SK-N-SH (cell line): ENCODE data around the gene TRIM10. TPM values are rescaled to one million over a fixed set of nuclear protein-coding genes. Genes with fewer than 3 reads are reported as not detected.

Experiments used
- CTCF ChIA-PET: fragments of 300-600, 350-600 bp; formaldehyde crosslinking; extraction: SDS; loops from one replicate; lab custom pipeline; 2021; lab: Yijun Ruan, JAX
- POLR2A ChIA-PET: fragments of 350-600 bp; sonication (Branson Sonifier 250); formaldehyde crosslinking; extraction: SDS; loops from one replicate; lab custom pipeline; 2020; ENCODE audit warnings: antibody characterized with exemption, inconsistent platforms; lab: Yijun Ruan, JAX
- DNase-seq: peaks from one replicate; pipeline ENCODE4 v3.0.0; 2012
- H2AFZ ChIP-seq: fragments of 200-600 bp; sonication (generic); 2 replicates; pipeline ENCODE4 v1.8.1; 2016; ENCODE audit warnings: antibody characterized with exemption, mild to moderate bottlenecking, low read depth
- H3F3A ChIP-seq: fragments of 200-600 bp; sonication (generic); replicated peaks from 2 replicates; pipeline ENCODE3; 2016; ENCODE audit warnings: antibody characterized with exemption, mild to moderate bottlenecking; ENCODE audit not compliant: insufficient read depth
- H3K27ac ChIP-seq, 2 experiments: fragments of 200-500 bp in 1 of 2; fragments of 200-600 bp in 1 of 2; sonication (Bioruptor generic) in 1 of 2; sonication (generic), shearing (Covaris generic) in 1 of 2; 2 replicates each; pipeline versions ENCODE4 v1.5.1 to v1.6.1; 2014 to 2016; ENCODE audit warnings: low read depth in 2 of 2, inconsistent platforms in 1 of 2, low read length in 1 of 2, mild to moderate bottlenecking in 1 of 2, mixed read lengths in 1 of 2
- H3K27me3 ChIP-seq: fragments of 200-600 bp; sonication (generic), shearing (Covaris generic); 2 replicates; pipeline ENCODE4 v1.6.1; 2016; ENCODE audit warnings: mixed run types; ENCODE audit not compliant: insufficient read depth
- H3K36me3 ChIP-seq, 2 experiments: fragments of 200-500 bp in 1 of 2; fragments of 200-600 bp in 1 of 2; sonication (Bioruptor generic) in 1 of 2; sonication (generic) in 1 of 2; replicated peaks in 1 of 2; 2 replicates each; pipeline versions ENCODE3 to v1.5.1; 2014 to 2016; ENCODE audit warnings: low read length in 1 of 2, mild to moderate bottlenecking in 1 of 2; ENCODE audit not compliant: insufficient read depth in 2 of 2, control insufficient read depth in 1 of 2
- H3K4me1 ChIP-seq, 2 experiments: fragments of 200-500 bp in 1 of 2; fragments of 200-600 bp in 1 of 2; sonication (Bioruptor generic) in 1 of 2; sonication (generic), shearing (Covaris generic) in 1 of 2; 2 replicates each; pipeline versions ENCODE4 v1.5.1 to v1.6.1; 2014 to 2016; ENCODE audit warnings: low read depth in 1 of 2, low read length in 1 of 2, mixed run types in 1 of 2; ENCODE audit not compliant: insufficient read depth in 2 of 2, control insufficient read depth in 1 of 2
- H3K4me2 ChIP-seq: fragments of 200-600 bp; sonication (generic), shearing (Covaris generic); 2 replicates; pipeline ENCODE4 v1.6.1; 2017; ENCODE audit warnings: mixed run types
- H3K4me3 ChIP-seq, 2 experiments: fragments of 200-500 bp in 1 of 2; fragments of 200-600 bp in 1 of 2; sonication (Bioruptor generic) in 1 of 2; sonication (generic), shearing (Covaris generic) in 1 of 2; 2 replicates each; pipeline versions ENCODE4 v1.5.1 to v1.8.1; 2014 to 2016; ENCODE audit warnings: low read depth in 2 of 2, inconsistent platforms in 1 of 2, low read length in 1 of 2, mild to moderate bottlenecking in 1 of 2, mixed read lengths in 1 of 2, moderate library complexity in 1 of 2
- H3K79me2 ChIP-seq: fragments of 200-600 bp; sonication (generic); 2 replicates; pipeline ENCODE4 v1.8.1; 2017; ENCODE audit warnings: mild to moderate bottlenecking; ENCODE audit not compliant: insufficient read depth
- H3K9ac ChIP-seq: fragments of 200-600 bp; sonication (generic); 2 replicates; pipeline ENCODE4 v1.6.1; 2017; ENCODE audit warnings: mixed run types
- H3K9me2 ChIP-seq: fragments of 200-600 bp; sonication (generic); 2 replicates; pipeline ENCODE4 v1.6.1; 2017; ENCODE audit warnings: mixed run types
- H3K9me3 ChIP-seq: fragments of 200-600 bp; sonication (generic); 2 replicates; pipeline ENCODE4 v1.6.1; 2017; ENCODE audit warnings: mixed run types, mild to moderate bottlenecking, moderate library complexity
- H4K20me1 ChIP-seq: fragments of 200-600 bp; sonication (generic); 2 replicates; pipeline ENCODE4 v1.6.1; 2017; ENCODE audit warnings: mild to moderate bottlenecking, mixed run types; ENCODE audit not compliant: insufficient read depth
- CHD2 ChIP-seq: fragments of 150-350 bp; IDR thresholded peaks from 2 replicates; pipeline ENCODE4 v1.6.1; 2018; ENCODE audit warnings: low read length; ENCODE audit not compliant: partially characterized antibody
- EP300 ChIP-seq, 2 experiments: IDR thresholded peaks; 2 replicates each; pipeline versions ENCODE4 v1.4.0 to v1.6.1; 2012; ENCODE audit warnings: borderline replicate concordance in 1 of 2, low read depth in 1 of 2, low read length in 1 of 2
- EZH2phosphoT487 ChIP-seq: fragments of 200-600 bp; sonication (generic); IDR thresholded peaks from 2 replicates; pipeline ENCODE4 v1.6.1; 2017; ENCODE audit warnings: low read depth, mixed run types, mild to moderate bottlenecking, antibody characterized with exemption, moderate library complexity, borderline replicate concordance
- POLR2AphosphoS5 ChIP-seq: IDR thresholded peaks from 2 replicates; pipeline ENCODE4 v1.6.1; 2012; ENCODE audit warnings: low read depth, low read length
- RAD21 ChIP-seq: IDR thresholded peaks from 2 replicates; pipeline ENCODE4 v1.6.1; 2012; ENCODE audit warnings: mild to moderate bottlenecking, low read length
- TCF12 ChIP-seq: IDR thresholded peaks from 2 replicates; pipeline ENCODE4 v1.4.0; 2012
- WGBS: methylation state at CpG from one replicate; pipeline ENCODE4 v1.1.6; 2017; ENCODE audit warnings: low lambda C conversion rate; 5-methylcytosine and 5-hydroxymethylcytosine counted together
- polyA plus RNA-seq, 3 experiments: library from polyadenylated mRNA; depleted of rRNA; stranded (reverse); fragments of >200 nt; gene quantifications; 2 replicates each; pipeline ENCODE4 v1.2.3, GENCODE V29; 2012
- TF ChIP-seq, protein P1 (sequence below): fragments of 150-350 bp; IDR thresholded peaks from 2 replicates; pipeline ENCODE4 v1.6.1; 2016; ENCODE audit warnings: mild to moderate bottlenecking, low read depth, low read length
- TF ChIP-seq, protein P2 (sequence below): IDR thresholded peaks from 2 replicates; pipeline ENCODE4 v1.4.0; 2012; ENCODE audit warnings: low read depth, borderline replicate concordance
- TF ChIP-seq, protein P3 (sequence below): IDR thresholded peaks from 2 replicates; pipeline ENCODE4 v1.6.1; 2012; ENCODE audit warnings: mild to moderate bottlenecking, low read depth, low read length, moderate library complexity

TRIM10 gene
- polyA plus RNA-seq, 1 of the 3 experiments (the other 2 are of a cell fraction): not detected

DNA sequence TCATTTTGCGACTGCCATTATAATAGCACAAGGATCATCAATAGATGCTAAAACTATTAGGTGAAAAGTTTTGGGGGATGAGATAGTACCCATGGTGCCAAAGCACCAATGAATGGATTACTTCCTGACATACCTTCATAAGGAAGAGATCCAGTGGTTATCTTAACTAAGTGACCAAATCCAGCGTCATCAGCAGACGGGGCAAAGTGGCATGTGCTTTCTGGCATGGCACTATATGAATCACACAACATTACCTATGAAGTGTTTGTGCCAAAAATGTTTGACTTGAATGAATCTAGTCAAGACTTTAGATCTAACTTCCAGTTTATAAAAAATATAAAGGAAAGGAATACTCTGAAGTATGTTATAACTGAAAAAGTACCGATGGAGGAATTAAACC, 41.4 kb upstream of the TRIM10 start (continued):
- TF ChIP-seq POLR2AphosphoS5: no peak
- TF ChIP-seq EP300 (IDR thresholded peaks at IDR 0.05; ENCODE audit: borderline replicate concordance in 1 of 2, low read depth in 1 of 2, low read length in 1 of 2): no peak
- TF ChIP-seq, protein P1, sequence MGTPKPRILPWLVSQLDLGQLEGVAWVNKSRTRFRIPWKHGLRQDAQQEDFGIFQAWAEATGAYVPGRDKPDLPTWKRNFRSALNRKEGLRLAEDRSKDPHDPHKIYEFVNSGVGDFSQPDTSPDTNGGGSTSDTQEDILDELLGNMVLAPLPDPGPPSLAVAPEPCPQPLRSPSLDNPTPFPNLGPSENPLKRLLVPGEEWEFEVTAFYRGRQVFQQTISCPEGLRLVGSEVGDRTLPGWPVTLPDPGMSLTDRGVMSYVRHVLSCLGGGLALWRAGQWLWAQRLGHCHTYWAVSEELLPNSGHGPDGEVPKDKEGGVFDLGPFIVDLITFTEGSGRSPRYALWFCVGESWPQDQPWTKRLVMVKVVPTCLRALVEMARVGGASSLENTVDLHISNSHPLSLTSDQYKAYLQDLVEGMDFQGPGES: no peak
- TF ChIP-seq, protein P2, sequence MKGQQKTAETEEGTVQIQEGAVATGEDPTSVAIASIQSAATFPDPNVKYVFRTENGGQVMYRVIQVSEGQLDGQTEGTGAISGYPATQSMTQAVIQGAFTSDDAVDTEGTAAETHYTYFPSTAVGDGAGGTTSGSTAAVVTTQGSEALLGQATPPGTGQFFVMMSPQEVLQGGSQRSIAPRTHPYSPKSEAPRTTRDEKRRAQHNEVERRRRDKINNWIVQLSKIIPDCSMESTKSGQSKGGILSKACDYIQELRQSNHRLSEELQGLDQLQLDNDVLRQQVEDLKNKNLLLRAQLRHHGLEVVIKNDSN: no peak
- TF ChIP-seq, all 33 proteins: peak for 0

DNA sequence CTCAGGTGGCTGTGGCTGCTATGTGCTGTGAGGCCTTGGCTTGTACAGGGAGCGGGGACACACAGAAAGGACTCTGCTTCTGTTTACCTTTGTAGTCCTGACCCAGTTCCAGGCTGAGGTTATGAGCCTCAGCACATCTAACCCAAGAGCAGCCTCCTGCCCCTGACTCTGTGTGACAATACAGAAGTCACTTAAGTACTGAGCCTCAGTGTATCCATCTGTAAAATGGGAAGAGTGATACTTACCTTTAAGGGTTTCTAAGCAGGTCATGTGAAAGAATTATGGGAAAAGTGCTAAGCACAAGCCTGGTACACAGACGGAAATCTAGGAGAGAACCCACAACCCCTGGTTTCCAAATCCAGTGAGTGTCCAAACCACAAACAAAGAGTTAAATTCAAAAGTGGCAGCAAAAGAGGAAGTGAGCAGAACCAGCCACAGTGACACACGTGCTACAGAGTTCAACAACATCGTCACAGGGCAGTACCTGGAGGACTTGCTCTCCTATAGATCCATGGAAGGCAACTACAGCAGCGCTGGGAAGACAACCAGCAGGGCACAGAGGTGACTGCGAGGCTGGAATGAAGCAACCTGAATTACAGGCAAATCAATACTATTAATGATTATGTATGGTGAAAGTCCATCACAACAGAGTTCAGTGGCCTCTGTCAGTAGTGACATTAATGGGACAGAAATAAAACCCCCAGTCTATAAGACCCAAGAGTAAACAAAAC, 39.7 kb upstream of the TRIM10 start:
- H3K36me3 ChIP-seq: peaks cover 25 to 40% of the 10 kb centered on the region in 2 experiments
- H3K9ac ChIP-seq: no peak overlapping the region
- H3F3A ChIP-seq: no peaks in the 10 kb centered on the region
- peaks cover 14% of the 10 kb centered on the region; the same call in 1 of the 2 replicates for H4K20me1 ChIP-seq
- 94% methylated on average over 5 of the region's 6 CpGs for WGBS
- H3K27ac ChIP-seq: no peak overlapping the region
- no peaks in the 10 kb centered on the region for H3K4me1 ChIP-seq
- H3K4me3 ChIP-seq: no peak overlapping the region
- no peaks in the 10 kb centered on the region for H3K27me3 ChIP-seq
- no peak for TF ChIP-seq POLR2AphosphoS5
- DNase-seq: no peak
- no peaks in the 10 kb centered on the region for H3K9me3 ChIP-seq
- ChIA-PET CTCF (no interaction called here), POLR2A (no interaction called here)
- no peaks in the 10 kb centered on the region for H3K9me2 ChIP-seq
- H3K4me2 ChIP-seq: no peak overlapping the region
- H3K79me2 ChIP-seq: peaks cover 46% of the 10 kb centered on the region
- no peak overlapping the region for H2AFZ ChIP-seq

DNA sequence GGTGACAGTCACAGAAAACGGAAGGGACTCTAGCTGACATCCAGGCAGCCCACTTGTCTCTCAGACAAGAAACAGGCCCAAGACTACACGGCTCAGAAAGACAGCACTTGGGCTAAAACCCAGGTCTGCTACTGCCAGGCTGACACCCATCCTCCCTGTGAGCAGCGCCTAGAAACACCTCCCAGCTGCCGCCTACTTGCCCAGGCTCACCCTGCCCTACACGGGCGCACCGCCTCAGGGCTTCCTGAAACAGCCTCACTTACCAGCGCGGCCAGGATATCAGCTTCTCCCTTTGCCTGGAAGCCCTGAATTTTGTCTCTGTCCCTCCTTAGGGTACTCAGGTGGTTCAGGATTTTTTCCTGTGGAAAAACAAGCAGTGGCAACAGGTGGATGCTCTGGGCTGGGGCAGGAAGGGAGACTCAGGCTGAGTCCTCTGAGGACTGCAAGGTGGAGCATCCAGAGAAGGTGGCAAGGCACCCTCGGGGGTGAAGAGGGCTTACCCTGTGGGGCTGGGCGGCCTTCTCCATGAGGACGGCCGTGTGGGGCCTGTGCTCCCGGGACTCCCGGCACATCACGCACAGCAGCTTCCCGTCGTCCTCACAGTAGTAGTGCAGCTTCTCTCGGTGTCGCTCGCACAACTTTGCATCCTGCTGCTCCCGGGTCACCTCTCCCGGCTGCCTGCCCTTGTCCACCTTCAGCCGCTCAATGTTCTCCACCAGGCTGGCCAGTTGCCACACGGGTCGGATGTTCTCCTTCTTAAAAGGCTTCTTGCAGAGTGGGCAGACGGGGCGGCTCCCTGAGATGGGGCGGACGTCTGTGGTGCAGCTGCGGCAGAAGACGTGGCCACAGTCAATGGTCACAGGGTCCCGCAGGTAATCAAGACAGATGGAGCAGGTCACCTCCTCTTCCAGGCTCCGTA, 37.4 kb upstream of the TRIM10 start:
- POLR2A ChIA-PET: no interaction called here
- H3K4me1 ChIP-seq: no peaks in the 10 kb centered on the region; a peak in 1 of 4 replicates
- H3K27ac ChIP-seq: no peak overlapping the region
- CTCF ChIA-PET: no interaction called here
- H2AFZ ChIP-seq: no peak overlapping the region
- no peaks in the 10 kb centered on the region for H3F3A ChIP-seq
- no peak overlapping the region for H3K4me2 ChIP-seq
- no peaks in the 10 kb centered on the region for H3K9me3 ChIP-seq
- peaks cover 23% of the 10 kb centered on the region; the same call in 1 of the 2 replicates for H3K79me2 ChIP-seq
- H3K9me2 ChIP-seq: no peaks in the 10 kb centered on the region
- peaks cover 37 to 44% of the 10 kb centered on the region in 2 experiments for H3K36me3 ChIP-seq
- 96% methylated on average over 22 of the region's 34 CpGs for WGBS
- H3K27me3 ChIP-seq: no peaks in the 10 kb centered on the region
- no peak overlapping the region for H3K4me3 ChIP-seq
- no peaks in the 10 kb centered on the region for H4K20me1 ChIP-seq
- H3K9ac ChIP-seq: no peak overlapping the region
- TF ChIP-seq EZH2phosphoT487: no peak
- TF ChIP-seq, protein P3, sequence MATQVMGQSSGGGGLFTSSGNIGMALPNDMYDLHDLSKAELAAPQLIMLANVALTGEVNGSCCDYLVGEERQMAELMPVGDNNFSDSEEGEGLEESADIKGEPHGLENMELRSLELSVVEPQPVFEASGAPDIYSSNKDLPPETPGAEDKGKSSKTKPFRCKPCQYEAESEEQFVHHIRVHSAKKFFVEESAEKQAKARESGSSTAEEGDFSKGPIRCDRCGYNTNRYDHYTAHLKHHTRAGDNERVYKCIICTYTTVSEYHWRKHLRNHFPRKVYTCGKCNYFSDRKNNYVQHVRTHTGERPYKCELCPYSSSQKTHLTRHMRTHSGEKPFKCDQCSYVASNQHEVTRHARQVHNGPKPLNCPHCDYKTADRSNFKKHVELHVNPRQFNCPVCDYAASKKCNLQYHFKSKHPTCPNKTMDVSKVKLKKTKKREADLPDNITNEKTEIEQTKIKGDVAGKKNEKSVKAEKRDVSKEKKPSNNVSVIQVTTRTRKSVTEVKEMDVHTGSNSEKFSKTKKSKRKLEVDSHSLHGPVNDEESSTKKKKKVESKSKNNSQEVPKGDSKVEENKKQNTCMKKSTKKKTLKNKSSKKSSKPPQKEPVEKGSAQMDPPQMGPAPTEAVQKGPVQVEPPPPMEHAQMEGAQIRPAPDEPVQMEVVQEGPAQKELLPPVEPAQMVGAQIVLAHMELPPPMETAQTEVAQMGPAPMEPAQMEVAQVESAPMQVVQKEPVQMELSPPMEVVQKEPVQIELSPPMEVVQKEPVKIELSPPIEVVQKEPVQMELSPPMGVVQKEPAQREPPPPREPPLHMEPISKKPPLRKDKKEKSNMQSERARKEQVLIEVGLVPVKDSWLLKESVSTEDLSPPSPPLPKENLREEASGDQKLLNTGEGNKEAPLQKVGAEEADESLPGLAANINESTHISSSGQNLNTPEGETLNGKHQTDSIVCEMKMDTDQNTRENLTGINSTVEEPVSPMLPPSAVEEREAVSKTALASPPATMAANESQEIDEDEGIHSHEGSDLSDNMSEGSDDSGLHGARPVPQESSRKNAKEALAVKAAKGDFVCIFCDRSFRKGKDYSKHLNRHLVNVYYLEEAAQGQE: no peak
- no peak for TF ChIP-seq RAD21
- TF ChIP-seq TCF12: no peak
- TF ChIP-seq CHD2: no peak
- no peak for DNase-seq
